Smooth muscle cell of the brain vasculature (primary cell): ENCODE results near the gene THRB.

Experiments used
- DNase-seq: peaks from one replicate; pipeline ENCODE4 v3.0.0-alpha.2; 2012; ENCODE audit warnings: low read depth, low spot score

Gene THRB

DNA sequence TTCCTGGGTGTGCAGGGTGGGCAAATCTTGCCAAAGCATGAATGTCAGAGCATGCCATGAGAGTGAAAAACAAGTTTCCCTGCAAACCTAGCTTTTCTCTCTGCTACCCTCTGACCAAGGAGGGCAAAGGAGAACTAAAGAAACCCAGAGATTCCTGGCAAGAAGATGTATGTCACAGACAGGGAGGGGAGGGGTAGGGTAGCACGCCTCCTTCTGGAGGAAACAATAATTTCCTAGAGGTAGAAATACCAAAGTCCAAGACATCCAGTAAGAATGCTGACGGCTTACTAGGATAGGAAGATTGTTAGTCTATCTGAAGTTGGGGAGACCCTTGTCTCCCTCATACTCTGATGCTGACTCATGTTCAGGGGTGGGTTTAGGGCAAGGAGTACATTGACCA is 345.6 kb downstream of the THRB start:
- DNase-seq, result no peak

DNA sequence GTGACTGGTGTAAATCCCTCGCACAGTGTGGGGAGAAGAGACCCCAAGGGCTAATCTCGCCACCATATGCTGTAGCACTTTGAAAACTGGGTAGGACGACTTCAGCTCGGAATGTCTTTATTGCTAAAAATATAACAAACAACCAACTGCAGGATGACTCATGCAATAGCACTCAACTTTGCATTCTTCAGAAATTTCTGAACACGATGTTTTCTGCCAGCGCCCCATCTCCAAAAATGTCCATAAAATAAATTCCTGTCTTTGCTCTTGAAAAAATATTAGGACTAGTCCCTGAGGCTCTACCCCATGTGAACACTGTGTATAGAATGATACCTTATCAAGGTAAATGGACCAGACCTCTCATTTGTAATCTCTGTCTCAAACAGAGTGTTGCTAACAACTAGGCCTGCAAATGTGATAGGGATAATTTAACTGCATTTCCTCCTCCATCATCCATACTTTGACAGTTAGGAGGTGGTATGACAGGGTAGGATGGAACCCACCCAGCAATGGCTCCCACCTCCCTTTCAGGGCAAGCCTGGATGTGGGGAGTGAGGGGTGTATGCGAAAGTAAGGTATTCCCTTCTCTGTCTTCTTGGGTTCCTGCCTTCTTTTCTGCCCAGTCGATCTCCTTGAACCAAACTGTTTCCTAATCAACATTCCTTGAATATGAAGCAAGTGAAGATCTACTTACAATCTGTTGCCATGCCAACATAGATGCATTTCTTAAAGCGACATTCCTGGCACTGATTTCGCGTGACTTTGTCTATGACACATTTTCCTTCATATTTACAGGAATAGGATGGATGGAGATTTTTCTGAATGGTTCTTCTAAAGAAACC is 348.4 kb downstream of the THRB start:
- DNase-seq, result no peak

DNA sequence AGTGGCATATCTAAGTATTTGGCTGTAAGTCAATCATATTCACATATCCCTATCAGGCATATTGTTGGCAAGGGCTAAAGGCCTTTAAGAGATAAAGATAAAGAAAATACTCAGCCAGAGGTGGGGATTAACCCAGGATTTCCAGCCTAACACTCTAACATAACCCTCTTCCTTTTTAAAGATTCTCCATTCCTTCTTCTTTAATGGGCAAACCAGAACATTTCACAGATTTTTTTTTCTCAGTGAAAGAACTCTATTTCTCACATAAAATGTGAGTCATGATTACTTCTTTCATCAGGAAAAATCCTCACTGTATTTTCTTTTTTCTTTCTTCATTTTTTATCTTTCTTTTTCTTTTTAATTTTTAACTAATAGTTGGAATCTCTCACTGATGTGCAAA is 349.2 kb downstream of the THRB start:
- no peak for DNase-seq

DNA sequence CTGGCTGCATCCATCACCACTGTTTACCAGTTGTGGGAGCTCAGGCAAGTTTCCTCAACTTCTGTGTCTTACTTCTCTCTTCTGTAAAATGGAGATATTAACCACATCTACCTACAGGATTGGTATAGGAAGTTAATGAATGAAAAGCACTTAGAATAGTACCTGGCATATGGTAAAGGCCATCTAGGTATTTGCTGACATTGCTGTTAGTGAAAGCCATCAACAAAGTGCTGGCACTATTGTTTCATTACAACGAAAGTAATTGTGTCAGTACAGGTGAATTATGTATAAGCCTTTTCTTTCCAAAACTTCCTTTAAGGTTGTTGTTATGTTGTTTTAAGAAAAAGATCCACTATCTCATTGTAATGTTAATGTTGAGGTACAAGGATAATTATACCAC is 352.5 kb downstream of the THRB start:
- DNase-seq, result no peak

GRCh38 chr3:24141548-24141947 is 353.1 kb downstream of the THRB start:
- no peak for DNase-seq

DNA sequence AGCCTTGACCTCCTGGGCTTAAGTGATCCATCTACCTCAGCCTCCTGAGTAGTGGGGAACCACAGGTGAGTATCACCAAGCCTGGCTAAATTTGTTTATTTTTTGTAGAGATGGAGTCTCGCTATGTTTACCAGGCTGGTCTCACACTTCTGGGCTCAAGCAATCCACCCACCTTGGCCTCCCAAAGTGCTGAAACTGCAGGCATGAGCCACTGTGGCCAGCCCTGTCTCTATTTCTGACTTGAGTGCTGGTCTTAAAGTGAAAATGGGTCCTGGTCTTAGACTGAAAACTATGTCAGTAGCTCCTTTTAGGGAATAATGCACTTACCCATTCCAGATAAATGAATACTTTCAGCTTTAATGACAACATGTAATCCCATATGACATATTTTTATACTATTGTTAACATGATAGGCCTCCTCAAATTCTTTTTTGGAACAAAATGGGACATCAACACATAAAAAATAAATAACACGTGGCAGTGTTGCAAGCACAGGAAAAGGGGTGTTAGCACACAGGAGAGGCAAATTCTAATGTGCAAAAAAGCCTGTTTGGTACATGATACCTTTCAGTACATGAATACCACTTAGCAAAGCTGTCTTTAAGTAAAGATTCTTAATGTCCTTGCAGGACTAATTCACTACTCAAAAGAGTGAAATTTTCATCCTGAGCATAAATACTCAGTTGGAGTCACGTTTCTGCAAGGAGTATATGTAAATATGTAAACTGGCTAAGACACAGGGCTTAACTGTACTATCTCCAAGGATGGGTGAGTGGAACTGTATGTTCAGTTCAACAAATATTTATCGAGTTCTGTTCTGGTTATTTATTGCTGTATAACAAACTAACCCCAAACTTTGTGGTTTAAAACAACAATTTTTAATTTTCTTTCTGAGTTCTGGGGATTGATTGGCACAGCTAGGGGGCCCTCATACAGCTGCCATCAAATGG is 354.9 kb downstream of the THRB start:
- no peak for DNase-seq

GRCh38 chr3:24138876-24139256 is 355.8 kb downstream of the THRB start:
- DNase-seq, result no peak

DNA sequence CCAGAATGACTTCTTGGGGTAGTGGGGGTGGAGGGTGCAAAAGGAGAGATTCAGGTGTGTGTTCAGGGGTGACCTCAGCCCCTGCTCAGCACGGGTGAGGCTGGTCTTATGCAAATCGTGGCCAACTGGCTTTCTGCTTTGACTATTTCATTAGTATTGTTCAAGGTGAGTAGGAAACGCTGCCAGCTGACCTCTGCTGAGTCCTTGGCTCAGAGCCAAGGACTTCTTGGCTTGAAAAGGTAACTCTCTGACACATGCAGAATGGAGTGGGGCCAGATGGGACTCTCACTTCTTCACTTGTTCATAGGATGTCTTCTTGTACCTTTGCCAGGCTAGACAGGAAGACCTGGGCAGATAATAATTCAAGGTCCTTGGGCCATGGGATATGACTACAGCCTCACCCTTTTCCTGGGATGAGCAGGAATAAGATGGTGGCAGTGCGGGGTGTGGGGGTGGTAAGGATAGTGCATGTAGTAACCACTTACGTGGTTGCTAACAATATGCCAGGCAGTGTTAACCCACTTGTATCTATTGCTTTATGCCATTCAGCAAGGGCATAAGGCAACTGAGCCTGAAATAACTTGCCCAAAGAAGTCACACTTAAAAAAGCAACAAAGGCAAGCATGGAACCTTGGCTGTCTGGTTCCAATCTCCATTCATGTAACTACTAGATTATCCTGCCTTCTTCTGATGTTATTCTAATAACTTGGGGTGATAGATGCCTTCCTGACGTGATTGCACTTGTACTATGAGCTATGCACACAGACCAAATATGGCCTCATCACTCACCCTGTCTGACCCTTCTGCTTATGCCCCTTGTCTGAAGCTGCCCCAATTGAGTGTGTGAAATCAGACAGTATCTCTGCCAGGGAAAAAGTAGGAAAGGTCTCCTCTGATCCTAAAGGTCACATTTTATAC is 356.4 kb downstream of the THRB start:
- DNase-seq, result no peak

GRCh38 chr3:24137334-24137733 is 357.3 kb downstream of the THRB start:
- no peak for DNase-seq

DNA sequence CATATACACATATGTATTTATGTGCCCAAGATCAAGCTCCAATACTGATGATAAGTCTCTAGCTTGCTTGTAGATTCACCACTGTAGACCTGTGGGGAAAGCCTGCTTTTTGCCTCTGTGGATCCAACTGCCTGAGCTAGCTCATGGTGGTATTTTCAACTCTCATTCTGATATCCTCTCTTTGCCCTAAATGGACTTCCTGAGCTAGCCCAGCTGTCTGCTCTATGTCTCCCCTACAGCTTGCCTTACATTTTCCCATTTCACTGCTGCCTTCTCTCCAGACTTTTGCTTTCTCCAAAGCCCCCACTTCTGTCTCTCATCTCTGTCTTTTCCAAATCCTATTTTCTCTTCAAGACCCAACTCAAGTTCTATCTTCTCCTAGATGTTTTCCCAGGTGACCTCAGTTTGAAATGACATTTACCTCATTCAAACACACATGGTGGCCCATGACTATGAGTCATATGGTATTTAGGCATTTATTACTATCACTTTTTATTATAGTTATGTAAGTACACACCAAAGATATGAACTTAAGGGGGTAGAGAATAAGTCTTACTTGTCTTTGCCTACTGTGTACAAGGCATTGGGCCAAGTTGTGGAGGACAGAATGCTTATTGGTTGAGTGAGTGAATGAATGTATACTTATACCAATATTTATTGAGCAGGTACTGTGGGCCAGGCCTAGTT is 357.9 kb downstream of the THRB start:
- DNase-seq, result no peak

DNA sequence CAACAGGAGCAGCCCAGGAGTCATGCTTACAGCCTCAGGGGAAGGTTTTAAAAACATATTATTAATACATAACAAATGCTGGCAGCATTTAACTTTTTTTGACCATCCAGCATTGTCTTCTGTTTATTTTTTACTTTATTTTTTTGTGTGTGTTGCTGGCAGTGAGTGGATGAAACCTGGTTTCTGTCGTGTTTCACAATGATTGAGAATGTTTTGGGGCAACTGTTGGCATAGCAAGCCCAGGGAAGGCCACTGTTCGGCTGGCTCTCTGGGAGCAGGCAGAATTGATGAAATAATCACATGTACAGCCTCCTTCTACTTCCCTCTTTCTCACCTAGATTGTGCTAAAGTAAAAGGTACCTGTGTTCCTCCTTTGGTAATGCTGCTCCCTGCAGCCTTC is 359.4 kb downstream of the THRB start:
- no peak for DNase-seq

- DNase-seq, result no peak
Measured at GRCh38 chr3:24133942-24134341, 360.7 kb downstream of the THRB start.

DNA sequence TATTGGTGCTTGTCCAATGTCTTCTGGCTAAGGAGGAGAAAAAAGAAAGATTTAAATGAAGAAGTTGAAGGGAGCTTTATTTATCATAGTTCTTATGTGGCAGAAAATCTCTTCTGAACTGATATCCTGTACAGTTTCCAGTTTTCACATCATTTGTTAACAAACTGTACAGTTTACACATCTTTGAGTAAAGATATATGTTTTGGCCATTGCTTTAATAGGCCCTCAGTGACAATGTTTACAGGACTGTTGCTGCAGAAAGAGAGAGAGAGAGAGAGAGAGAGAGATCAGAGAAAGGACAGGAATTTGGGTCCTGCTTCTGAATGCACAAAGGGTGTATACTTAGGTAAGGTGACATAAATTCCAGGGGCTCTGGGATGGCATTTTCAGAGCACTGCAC is 361.2 kb downstream of the THRB start:
- DNase-seq, result no peak

- no peak for DNase-seq
Measured at GRCh38 chr3:24129549-24129948, 365.1 kb downstream of the THRB start.

DNA sequence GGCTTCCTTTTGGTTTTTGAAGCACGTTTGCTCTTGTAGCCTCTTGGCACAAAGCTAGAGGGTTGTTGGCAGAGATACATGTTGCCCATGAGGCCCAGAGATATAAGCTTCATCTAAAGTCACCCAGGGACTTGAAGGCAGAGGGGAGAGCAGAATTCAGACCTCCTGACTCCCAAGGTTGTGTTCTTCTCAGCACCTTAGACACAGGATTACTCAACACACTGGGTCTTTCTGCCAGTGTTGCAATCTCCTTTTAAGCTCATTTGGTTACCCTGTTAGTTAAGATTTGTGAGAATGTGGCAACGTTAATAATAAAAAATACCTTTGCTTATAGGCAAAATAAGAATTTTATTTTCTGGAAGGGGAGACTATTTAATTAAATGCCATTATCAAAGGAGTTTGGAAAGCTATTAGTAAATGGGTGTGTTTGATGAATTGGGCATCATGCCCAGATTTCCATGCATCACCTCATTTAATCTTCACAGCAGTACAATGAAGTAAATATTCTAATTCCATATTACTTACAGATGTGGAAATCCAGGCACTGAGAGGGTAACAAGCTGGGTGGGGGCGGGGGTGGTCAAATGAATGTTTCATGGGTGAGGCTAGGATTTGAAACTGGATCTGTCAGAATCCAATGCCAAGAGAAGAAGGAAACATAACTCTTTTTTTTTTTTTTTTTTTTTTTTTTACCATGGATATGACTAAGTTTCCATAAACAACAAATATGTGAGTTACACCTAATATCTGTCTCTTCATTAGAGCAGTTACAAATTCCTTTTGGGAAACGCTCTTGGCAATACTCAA is 366.2 kb downstream of the THRB start:
- no peak for DNase-seq

GRCh38 chr3:24123596-24123995 is 371.1 kb downstream of the THRB start:
- no peak for DNase-seq

DNA sequence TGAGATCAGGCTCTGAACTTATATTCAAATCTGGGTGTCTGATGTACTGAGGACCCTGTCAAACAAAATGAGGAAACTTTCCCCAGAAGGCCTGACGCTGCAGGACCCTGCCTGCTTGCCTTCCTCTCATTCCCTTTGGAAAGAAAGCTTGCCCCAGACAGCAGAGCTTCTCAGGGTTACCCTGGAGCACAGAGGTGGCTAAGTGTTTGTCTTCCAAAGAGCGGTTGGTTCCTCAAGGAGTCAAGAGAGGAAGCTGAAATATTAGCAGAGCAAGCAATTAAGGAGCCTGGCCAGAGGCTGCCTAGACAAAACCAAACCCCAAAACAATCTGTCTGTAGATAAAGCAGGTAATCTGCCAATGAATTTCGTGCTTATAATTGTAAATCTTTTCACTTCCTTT is 374.2 kb downstream of the THRB start:
- no peak for DNase-seq

DNA sequence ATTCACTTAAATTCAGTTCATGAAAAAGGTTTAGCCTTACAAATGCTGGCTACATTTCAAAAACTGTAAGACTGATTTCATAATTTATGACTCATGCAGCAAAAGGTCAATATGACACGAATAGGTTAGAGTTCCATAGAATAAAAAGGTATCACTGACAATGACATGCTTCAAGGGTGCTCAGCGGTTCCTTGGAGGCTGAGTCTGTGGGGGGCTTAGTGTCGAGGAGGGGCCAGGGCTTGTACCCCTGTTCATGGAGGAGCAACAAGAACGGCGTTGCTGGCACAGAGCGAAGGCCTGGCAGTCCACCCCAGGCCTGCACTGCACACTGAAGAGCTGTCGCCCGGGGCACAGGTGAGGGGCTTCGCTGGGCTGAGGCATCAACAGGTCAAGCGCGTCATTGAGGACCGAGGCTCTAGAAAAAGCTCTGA is 375.3 kb downstream of the THRB start:
- DNase-seq, result peak; percentile 43

DNA sequence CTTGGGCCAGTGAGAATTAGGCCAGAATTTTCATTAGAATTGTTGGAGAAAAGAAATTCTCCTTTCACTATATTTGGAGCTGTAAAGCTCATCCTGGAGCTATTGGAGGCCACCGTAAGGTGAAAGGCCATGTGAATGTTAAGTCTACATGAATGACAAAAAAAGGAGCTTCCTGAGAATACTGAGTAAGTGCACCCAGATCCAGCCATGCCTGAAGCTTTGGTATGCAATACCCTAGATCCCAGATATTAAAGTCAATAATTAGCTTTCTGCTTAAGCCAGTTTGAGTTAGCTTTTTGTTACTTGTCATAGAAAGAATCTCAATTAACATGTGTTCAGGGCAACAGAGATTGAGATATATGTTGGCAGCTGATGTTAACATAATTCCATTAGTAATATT is 377.1 kb downstream of the THRB start:
- DNase-seq, result no peak

- no peak for DNase-seq
Measured at GRCh38 chr3:24111711-24112110, 382.9 kb downstream of the THRB start.
